G401 (cell line): ENCODE data around the gene MCHR1. TPM values are rescaled to one million over a fixed set of nuclear protein-coding genes. Genes with fewer than 3 reads are reported as not detected.
A peak's percentile ranks its signal among the peaks of the same experiment; 100 is the strongest.

Source experiments
- DNase-seq: peaks from one replicate; pipeline ENCODE4 v3.0.0-alpha.2; 2015; ENCODE audit warnings: low spot score
- in situ Hi-C: cut with HindIII; loops from 2 replicates; pipeline ENCODE4 v1.10.0; 2016; ENCODE audit warnings: low sequenced_read_pairs, mixed read lengths
- total RNA-seq: library from RNA; depleted of rRNA; stranded (reverse); fragments of >200 nt; shearing (Covaris generic); gene quantifications from 2 replicates; pipeline ENCODE4 v1.2.3, GENCODE V29; 2014; rRNA removed

MCHR1 gene, protein sequence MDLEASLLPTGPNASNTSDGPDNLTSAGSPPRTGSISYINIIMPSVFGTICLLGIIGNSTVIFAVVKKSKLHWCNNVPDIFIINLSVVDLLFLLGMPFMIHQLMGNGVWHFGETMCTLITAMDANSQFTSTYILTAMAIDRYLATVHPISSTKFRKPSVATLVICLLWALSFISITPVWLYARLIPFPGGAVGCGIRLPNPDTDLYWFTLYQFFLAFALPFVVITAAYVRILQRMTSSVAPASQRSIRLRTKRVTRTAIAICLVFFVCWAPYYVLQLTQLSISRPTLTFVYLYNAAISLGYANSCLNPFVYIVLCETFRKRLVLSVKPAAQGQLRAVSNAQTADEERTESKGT
- 0.34 TPM in 1 of 2 replicates, not detected in the other for total RNA-seq

DNA sequence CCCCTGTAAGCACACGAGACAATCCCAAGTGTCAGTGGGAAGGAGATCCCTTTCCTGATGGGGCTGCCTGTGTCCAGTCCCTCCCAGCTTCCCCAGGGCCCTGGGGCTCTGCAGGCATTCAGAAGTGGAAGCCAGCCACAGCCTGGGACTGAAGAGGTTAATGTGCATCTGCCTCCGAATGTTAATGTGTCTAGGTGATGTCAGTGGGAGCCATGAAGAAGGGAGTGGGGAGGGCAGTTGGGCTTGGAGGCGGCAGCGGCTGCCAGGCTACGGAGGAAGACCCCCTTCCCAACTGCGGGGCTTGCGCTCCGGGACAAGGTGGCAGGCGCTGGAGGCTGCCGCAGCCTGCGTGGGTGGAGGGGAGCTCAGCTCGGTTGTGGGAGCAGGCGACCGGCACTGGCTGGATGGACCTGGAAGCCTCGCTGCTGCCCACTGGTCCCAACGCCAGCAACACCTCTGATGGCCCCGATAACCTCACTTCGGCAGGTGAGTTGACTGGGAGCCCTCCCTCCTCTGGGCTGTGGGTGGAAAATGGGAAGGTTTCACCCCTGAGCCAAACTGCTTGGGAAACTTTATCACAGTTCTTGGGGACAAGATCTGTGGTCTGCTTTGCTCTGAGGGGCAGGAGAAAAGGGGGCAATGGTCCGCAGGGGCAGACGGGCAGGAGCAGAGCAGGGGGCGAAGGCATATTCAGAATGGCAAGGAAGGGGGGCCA is at the start of gene MCHR1:
MCHR1 (plus strand) TSS at position 236 of the 715 bp plus-strand sequence; CDS start at position 405, 169 bp downstream.
- in situ Hi-C loops = no loop called here
- peak; percentile 25 for DNase-seq

GRCh38 chr22:40631925-40632324 is 47.4 kb upstream of the MCHR1 start:
- DNase-seq = no peak
- in situ Hi-C loops = loop anchor here (25.0 kb wide), 1 partner anchor 95 kb away; no protein-coding TSS in a partner anchor

GRCh38 chr22:40633036-40633435 is 46.2 kb upstream of the MCHR1 start:
- in situ Hi-C loops = loop anchor here (25.0 kb wide), 1 partner anchor 96 kb away; no protein-coding TSS in a partner anchor
- no peak for DNase-seq

- in situ Hi-C loops = loop anchor here (25.0 kb wide), 1 partner anchor 97 kb away; no protein-coding TSS in a partner anchor
- DNase-seq = no peak
These were observed 45.0 kb upstream of the MCHR1 start for GRCh38 chr22:40634119-40634903.

GRCh38 chr22:40635043-40635939 is 44.0 kb upstream of the MCHR1 start:
- no peak for DNase-seq
- in situ Hi-C loops = loop anchor here (25.0 kb wide), 1 partner anchor 98 kb away; no protein-coding TSS in a partner anchor

DNA sequence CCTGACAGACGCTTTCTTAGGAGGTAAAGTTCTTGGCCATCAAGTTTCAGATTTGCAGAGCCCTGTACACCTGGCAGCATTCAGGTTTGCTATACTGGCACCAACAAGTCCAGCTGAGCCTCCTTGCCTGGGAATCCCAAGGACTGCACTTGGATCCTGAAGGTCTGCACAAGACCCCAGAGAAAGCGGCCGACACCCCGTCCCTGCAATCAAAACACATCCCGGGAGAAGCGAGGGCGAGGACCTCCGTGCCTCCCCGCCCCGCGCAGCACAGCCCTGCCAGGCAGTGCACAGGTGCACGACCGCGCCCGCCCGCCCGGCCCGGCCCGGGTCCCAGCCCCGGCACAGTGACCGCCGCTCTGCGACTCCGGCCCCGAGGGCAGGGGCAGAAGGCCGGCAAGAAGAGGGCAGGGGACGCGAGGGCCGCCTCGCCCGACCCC is 43.3 kb upstream of the MCHR1 start:
- in situ Hi-C loops = loop anchor here (25.0 kb wide), 1 partner anchor 99 kb away; no protein-coding TSS in a partner anchor

GRCh38 chr22:40636380-40637182 is 42.7 kb upstream of the MCHR1 start, which contains the start of gene MRTFA:
Gene MRTFA, minus strand, starts transcription at chr22:40636719.
- in situ Hi-C loops = loop anchor here (25.0 kb wide), 1 partner anchor 99 kb away; no protein-coding TSS in a partner anchor
- peak; percentile 100 for DNase-seq

More for the DNA sequence above, 43.3 kb upstream of the MCHR1 start:
- DNase-seq = peak; percentile 30

GRCh38 chr22:40637183-40638150 is 41.8 kb upstream of the MCHR1 start:
- peak; percentile 41 for DNase-seq
- in situ Hi-C loops = loop anchor here (25.0 kb wide), 1 partner anchor 100 kb away; no protein-coding TSS in a partner anchor

DNA sequence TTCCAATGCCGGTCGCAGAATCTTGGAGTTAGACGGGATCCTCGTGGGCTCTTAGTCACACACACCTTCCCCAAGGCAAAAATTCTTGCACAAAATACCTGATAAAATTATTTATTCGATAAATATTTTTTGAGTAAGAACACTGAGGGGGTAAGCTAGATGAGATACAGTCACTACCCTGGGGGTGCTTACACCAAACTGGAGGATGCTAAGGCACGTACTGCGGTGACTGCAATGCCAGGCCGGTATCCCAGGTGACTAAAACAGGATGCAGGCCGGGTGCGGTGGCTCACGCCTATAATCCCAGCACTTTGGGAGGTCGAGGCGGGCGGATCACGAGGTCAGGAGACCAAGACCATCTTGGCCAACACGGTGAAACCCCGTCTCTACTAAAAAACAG is 41.0 kb upstream of the MCHR1 start:
- in situ Hi-C loops = loop anchor here (25.0 kb wide), 1 partner anchor 101 kb away; no protein-coding TSS in a partner anchor
- DNase-seq = no peak

DNA sequence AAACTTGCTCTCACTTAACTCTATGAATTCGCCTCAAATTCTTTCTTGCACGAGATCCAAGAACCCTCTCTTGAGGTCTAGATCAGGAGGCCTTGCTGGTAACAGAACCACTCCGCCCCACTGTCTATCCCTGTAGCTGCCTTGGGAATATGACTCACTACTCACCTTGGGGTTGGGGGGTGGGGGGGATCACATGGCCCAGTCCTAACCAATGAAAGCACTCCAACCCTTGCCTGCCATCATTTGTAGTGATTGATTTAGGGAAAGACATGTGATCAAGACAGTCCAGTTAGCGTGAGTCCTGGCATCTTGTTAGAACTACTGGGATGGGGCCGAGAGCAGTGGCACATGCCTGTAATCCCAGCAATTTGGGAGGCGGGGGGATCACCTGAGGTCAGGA is 38.0 kb upstream of the MCHR1 start:
- DNase-seq = no peak

GRCh38 chr22:40642316-40642715 is 37.0 kb upstream of the MCHR1 start:
- DNase-seq = no peak
- in situ Hi-C loops = loop anchor here (25.0 kb wide), 1 partner anchor 105 kb away; no protein-coding TSS in a partner anchor

More for the DNA sequence above, 38.0 kb upstream of the MCHR1 start:
- in situ Hi-C loops = loop anchor here (25.0 kb wide), 1 partner anchor 104 kb away; no protein-coding TSS in a partner anchor

- DNase-seq = no peak
- in situ Hi-C loops = loop anchor here (25.0 kb wide), 1 partner anchor 108 kb away; no protein-coding TSS in a partner anchor
These were observed 33.6 kb upstream of the MCHR1 start for GRCh38 chr22:40645579-40646197.

DNA sequence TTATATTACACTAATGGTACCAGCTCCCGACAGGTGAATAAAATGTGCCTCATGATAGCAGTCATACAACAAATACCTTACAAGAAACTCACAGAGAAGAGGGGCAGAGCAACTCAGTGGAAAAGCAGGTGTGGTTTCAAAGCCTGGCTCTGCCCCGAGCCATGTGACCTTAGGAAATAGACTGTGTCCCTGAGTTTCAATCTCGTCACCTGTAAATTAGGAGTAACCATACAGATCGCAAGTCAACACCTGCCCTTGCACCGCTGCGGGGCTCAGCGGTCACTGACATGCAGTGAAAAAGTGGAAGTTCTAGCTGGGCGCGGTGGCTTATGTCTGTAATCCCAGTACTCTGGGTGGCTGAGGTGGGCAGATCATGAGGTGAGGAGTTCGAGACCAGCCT is 30.9 kb upstream of the MCHR1 start:
- no peak for DNase-seq
- in situ Hi-C loops = loop anchor here (25.0 kb wide), 1 partner anchor 111 kb away; no protein-coding TSS in a partner anchor

DNA sequence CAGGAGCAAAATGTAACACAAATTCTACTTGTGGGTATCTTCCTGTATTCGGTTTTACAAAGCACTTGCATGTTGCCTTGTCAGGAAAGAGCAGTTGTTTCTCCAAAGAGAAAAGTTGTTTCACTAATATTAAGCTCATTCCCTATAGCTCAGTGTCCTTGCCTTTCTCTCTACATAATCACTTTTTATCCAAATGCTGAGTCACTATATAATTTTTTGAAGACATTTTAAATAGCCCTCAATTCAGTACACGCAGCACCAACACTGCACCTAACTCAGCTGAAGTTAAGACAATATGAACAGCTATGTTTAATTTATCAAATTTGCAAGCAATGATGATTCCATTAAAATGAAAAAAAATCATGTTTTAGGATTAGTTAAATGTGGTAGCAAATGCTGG is 28.2 kb upstream of the MCHR1 start:
- in situ Hi-C loops = no loop called here
- DNase-seq = no peak
